Right lobe of liver (tissue), 4 donors: Measurements from ENCODE around the gene SVEP1.

Experiments
- CTCF ChIP-seq, 4 donors: fragments of 200-600 bp in 3 of 4; fragments of 450-650 bp in 1 of 4; IDR thresholded peaks; one replicate each; pipeline versions ENCODE4 v1.5.1 to v1.8.0; 2016 to 2022; ENCODE audit warnings: antibody characterized with exemption in 4 of 4, mild to moderate bottlenecking in 2 of 4
- POLR2A ChIP-seq: fragments of 450-650 bp; IDR thresholded peaks from one replicate; pipeline ENCODE4 v1.6.1; 2017; ENCODE audit warnings: antibody characterized with exemption, mild to moderate bottlenecking
- donor health status: DM: no; HTN: no; CAD: no.
- donor health status: DM: no; HTN: no; CAD: no.
- donor health status: DM: no; HTN: yes; CAD: no.

DNA sequence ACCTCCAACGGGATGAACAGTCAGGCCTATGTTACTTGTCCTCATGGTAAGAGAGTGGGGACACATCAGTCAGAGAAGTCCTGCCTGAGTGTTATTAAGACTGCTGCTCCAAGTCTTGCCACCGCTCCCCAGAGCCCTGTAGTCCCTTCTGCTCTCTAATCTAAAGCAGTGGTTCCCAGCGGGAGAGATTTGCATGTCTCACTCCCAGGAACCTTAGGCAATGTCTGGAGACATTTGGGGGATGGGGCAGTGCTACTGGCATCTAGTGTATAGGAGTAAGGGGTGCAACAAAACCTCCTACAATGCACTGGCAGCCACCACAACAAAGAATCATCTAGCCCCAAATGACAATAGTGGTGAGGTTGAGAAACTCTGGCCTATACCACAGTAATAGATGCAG is 2.6 kb upstream of the SVEP1 start:
- TF ChIP-seq POLR2A: no peak
- no peak for TF ChIP-seq CTCF (IDR thresholded peaks at IDR 0.05)
